Urothelium cell line (cell line): Measurements from ENCODE around the gene RPS21.
"Not testable (repeated sequence)": the region's sequence is repeated elsewhere in the genome, so short reads cannot be mapped to it uniquely, and the experiment has no call there.

Experiments used
- DNase-seq: peaks from one replicate; pipeline ENCODE4 v3.0.0; 2011; ENCODE audit warnings: low spot score, mixed read lengths
- FAIRE-seq: peaks from 2 replicates; lab custom pipeline; 2011; peaks lifted over from hg19 to GRCh38; lab: Jason Lieb, UNC

Gene RPS21

DNA sequence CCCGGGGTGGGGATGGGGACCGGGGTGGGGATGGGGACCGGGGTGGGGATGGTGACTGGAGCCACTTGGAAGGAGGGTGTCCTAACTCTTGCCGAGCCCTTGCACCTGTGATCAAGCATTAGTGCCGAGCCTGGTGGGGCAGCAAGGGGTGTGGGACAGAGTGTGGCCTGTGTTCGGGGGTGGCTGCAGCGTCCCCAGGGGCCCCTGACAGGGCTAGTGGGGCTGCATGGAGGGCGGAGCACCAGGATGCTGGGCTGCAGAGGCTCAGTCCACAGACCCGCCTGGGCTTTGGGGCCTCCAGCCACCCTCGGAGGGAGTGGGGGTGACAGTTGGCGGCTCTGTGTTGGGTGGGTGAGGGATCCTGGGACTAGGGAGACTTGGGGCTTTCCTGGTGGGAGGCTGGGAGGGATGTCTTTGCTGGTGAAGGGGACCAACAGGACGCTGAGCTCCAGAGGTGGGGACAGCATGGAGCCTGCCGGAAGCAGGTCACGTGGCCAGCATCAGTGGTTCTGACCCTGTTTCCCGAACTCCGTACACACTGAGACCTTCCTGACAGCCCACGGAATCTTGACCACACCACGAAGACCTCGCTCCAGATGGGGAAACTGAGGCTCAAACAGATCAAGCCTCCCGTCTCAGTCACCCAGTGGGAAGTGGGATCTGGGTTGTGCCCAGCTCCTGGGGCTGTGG, 35.9 kb downstream of the RPS21 start:
- FAIRE-seq (no peak), DNase-seq (no peak)

GRCh38 chr20:62423326-62423706, 36.4 kb downstream of the RPS21 start:
- DNase-seq (no peak), FAIRE-seq (no peak)

GRCh38 chr20:62424249-62425107, 37.6 kb downstream of the RPS21 start:
- no peak for FAIRE-seq

GRCh38 chr20:62425281-62426058, 38.6 kb downstream of the RPS21 start:
- no peak for DNase-seq
- FAIRE-seq: peak; percentile 86

More at GRCh38 chr20:62424249-62425107, 37.6 kb downstream of the RPS21 start:
- DNase-seq: no peak

- not testable (repeated sequence) for DNase-seq, FAIRE-seq
These were observed 39.1 kb downstream of the RPS21 start for GRCh38 chr20:62426059-62426348.

DNA sequence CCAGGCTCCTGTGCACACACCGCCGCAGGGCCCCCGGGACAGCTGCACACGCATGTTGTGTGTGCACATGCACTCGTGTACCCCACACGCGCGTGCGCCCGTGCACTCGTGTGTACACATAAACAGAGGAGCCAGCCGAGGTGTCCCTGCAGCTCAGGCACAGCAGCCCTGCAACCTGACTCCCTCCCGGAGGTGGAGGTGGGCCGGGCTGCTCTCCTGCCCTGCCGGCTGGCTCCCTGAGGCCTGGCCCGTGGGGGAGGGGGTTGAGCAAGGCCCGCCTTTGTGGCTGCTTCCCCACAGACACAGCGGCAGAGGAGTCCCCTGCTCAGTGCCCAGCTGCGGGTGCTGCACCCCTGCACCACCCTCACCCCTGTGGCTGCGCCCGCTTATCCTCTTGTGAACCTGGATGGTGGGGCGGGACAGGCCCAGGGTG, 39.8 kb downstream of the RPS21 start:
- DNase-seq (no peak), FAIRE-seq (no peak)

DNA sequence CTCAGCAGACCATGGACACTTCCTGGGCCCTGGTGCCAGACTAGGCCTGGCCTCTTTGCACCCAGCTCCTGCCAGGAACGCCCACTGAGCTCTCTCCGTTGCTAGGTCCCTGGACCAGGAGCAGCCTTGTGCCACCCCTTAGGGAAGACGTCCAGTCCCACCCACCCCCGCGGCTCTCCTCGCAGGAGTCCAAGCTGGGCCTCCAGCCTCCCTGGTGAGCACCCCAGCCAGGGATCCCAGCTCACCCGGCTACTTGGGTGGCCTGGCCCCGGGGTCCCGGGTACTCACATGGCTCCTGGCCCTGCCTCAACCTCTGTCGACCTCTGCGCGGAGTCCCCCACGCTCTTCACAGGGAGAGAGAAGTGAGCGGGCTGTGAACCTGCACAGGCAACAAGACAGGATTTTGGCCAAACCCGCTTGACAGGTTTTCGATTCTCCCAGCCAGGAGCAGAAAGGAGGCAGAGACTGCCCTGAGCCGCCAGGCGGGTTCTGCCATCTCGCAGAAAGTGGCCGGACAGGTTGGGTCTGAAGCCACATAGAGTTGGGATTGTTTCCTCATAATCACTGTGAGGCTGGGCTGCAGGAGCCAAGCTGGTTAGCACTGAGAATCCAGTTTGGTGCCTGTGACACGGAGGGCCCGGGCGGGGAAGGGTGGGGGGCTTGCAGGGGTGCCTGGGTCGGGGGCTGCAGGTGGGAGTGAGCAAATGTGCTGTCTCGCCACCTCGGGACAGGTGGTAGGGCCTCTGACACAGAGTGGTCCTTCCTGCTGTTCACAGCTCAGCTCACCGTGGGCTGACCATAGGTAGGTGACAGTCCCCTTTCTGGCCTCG, 40.5 kb downstream of the RPS21 start, which contains the start of gene RBBP8NL:
RBBP8NL (minus strand) TSS at position 368 of the 830 bp plus-strand sequence. CDS start 7,892 bp downstream, outside the sequence.
- FAIRE-seq (no peak), DNase-seq (no peak)

GRCh38 chr20:62428002-62428372, 41.1 kb downstream of the RPS21 start:
- FAIRE-seq: no peak
- DNase-seq: no peak

- peak; percentile 89 for FAIRE-seq
These were observed 41.7 kb downstream of the RPS21 start for GRCh38 chr20:62428396-62429295.

DNA sequence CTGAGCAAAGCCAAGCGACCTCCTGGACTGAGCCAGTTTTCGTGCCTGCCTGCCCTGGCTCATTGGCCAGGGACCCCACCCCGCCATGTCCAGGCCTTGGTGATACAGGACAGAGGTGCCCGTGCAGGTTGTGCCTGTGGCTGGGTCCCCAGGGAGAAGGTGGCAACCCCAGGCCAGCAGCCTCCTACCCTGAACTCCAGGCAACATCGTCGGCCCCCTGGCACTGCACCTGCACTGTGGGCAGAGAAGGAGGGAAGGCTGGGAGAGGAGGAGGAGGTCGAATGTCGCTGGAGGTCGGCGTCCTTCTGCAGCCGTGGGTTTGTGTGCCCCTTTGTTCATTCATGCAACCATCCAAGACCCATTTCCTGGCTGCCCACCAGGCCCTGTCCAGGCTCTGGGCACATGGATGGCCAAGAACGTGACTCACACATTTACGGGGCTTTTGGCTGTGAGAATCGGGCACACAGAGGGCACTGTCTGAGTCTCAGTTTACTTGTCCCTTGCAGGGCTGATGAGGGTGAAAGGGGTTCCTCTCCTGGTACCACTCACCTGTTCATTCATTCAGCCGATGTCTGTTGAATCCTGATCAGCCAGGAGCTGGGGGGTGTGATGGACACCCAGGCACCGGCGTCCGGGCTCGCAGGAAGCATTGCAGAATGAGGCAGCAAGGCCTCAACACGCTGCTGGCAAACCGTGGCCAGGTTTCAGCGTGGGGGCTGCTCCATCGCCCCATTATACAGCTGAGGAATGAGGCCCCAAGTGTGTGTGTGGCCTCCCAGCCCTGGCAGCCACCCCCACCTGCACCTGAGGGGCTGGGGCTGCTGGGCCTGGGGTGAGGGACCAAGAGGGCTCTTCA, 42.8 kb downstream of the RPS21 start:
- DNase-seq (no peak), FAIRE-seq (peak; percentile 27)

More at GRCh38 chr20:62428396-62429295, 41.7 kb downstream of the RPS21 start:
- DNase-seq: no peak

- no peak for FAIRE-seq
- DNase-seq: no peak
These were observed 43.5 kb downstream of the RPS21 start for GRCh38 chr20:62430311-62430853.

DNA sequence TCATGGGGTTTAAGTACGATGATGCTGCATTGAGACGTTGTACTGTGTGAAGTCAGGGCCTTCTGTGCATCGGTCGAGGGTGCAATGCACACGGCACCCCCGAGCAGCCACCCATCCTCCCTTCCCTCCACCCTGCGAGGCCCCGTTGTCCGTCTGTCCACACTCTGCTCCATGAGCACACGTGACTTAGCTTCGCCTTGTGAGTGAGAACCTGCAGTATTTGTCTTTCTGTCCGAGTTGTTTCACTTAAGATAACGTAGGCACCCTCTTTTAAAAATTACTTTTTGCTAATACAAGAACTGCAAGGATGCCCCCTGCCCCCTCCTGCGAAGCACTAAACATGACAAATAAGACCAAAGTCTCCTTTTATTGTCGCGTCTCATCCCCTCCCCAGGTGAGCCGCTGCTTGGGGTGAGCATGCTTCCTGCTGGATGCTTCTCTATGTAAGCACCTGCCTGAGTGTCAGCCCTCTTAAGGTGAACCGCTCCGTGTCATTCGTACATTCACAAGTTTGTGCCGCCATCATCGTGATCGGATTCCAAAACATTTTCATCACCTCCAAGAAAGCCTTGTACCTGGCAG, 44.1 kb downstream of the RPS21 start:
- DNase-seq: no peak
- FAIRE-seq: peak; percentile 5

DNA sequence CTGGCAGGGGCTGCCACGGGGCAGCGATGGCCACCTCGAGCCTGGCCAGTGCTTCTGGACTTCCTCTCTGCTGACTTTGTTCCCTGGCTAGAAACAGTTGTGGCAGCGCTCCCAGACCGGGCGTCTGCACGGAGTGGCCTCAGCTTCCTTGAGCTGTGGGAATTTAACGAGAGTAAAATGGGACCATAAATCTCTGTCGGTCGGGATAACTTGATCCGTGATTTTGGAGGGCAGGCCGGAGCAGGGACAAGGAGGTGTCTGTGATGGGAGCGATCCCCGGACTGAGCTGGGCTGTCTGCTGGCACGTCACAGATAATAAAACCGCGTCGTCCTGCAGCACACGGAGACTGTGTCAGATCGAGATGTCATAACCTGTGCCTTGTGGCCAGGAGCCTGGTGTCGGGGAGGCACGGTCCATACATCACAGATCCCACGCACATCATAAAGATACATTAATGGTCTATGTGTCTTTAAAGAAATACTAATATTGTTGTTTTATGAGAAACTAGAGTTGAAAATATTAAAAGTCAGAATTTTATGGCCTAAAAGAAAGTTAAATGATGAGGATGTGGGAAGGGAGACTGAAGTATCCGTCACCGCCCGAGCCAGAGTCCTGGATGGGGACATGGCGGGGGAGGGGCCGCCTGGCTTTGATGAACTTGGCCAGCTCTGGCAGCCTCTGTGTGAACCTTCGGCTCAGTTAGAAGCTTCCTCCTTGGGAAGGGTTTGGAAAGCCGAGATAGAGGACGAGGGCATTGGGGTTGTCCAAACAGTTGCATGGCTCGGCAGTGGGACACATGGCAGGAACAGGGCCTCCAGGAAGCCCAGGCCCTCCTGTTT, 47.0 kb downstream of the RPS21 start:
- FAIRE-seq (peak; percentile 84), DNase-seq (no peak)

DNA sequence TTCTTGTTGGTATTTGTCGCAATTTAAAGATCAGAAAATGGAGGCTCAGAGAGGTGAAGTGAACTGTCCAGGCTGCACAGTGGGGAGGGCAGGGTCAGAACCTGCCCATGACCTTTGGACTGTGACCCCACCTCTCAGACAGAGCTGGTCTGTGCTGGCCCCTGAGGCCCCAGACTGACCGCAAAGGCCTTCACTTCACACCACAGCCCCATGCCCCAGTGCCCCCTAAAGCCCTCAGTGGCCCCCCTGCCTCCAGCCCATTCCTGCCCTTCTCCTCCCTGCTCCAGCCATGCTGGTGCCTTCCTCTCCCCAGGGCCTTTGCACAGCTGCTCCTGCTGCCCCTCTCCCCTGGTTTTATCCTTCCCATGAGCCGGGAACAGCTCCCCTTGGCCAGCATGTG, 49.8 kb downstream of the RPS21 start:
- FAIRE-seq: no peak
- no peak for DNase-seq

DNA sequence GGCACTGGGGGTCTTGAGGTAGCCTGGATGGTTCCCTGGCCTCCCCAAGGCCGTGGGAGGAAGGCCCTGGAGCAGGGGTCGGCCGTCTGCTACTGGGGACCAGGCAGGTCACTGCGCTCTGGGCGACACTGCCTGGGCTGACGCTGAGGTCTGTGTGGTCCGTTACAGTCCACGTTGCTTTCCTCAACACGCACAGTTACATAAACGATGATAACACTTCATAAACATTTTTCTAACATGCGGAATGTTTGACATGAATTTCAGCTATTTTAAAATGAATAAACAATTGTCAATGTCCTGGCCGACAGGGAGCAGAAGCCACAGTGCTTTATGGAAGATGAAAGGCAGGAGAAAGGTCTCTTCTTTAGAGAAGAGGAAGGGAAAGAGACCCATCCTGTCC, 50.6 kb downstream of the RPS21 start:
- FAIRE-seq: no peak
- DNase-seq: no peak

DNA sequence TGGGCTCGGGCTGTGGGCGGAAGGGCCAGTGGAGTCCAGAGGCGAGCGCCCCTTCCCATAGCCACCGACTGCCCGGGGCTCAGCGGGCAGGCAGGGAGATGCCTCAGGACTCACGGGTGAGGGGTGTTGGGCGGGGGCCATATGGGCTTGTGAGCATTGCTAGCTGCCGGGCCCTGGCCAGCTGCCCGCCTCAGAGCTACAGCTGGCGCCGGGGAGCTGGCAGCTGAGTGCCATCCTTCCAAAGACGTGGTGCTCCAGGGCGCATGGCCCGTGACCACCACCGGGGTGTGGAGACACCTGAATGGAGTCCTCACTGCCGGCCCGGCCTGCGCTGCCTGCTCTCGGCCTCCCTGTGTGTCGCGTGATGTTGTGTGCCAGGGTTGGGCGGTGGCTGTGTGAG, 51.0 kb downstream of the RPS21 start:
- FAIRE-seq (peak; percentile 53), DNase-seq (no peak)
